ENCODE measurements around the gene PERM1. TPM values are rescaled to one million over a fixed set of nuclear protein-coding genes. Genes with fewer than 3 reads are reported as not detected.
A peak's percentile ranks its signal among the peaks of the same experiment; 100 is the strongest.

The PERM1 gene
- total RNA-seq, 3 donors from 2014 or later, result 0.33 to 1.9 TPM; not detected in 1

- no peak for TF ChIP-seq CTCF (IDR thresholded peaks at IDR 0.05)
- TF ChIP-seq POLR2A (IDR thresholded peaks at IDR 0.05), result no peak
- TF ChIP-seq POLR2AphosphoS5 (IDR thresholded peaks at IDR 0.05), result no peak
- Histone ChIP-seq H3K4me3 (no peak overlapping the region), H3K27me3 (peaks cover 0 to 4% of the 10 kb centered on the region in 2 donors), H3K4me1 (peaks cover 0 to 13% of the 10 kb centered on the region in 2 donors), H3K9me3 (no peaks in the 10 kb centered on the region), H3K36me3 (no peaks in the 10 kb centered on the region), H3K27ac (peak overlapping the region in 1 of 2 donors; percentile 0)
- intact Hi-C loops (cut with DNase I; ENCODE audit: low total_unique reads), result no loop called here
- DNase-seq (ENCODE audit: low spot score in 2 of 2), result no peak
Measured at GRCh38 chr1:1005774-1006304, 23.9 kb upstream of the PERM1 start.

GRCh38 chr1:1004780-1005697, 23.1 kb upstream of the PERM1 start:
- Histone ChIP-seq H3K36me3 (no peaks in the 10 kb centered on the region), H3K27ac (peak overlapping the region in 1 of 2 donors; percentile 1), H3K9me3 (no peaks in the 10 kb centered on the region), H3K4me3 (no peak overlapping the region), H3K4me1 (peaks cover 0 to 19% of the 10 kb centered on the region in 2 donors), H3K27me3 (peaks cover 0 to 4% of the 10 kb centered on the region in 2 donors)
- intact Hi-C loops (cut with DNase I; ENCODE audit: low total_unique reads), result loop anchor here (5.0 kb wide), 1 partner anchor 1187 kb away; the partner anchor contains the start of gene FAAP20
- no peak for DNase-seq (ENCODE audit: low spot score in 2 of 2)
- TF ChIP-seq CTCF (IDR thresholded peaks at IDR 0.05) (no peak), POLR2AphosphoS5 (IDR thresholded peaks at IDR 0.05) (no peak), POLR2A (IDR thresholded peaks at IDR 0.05) (no peak)

- Histone ChIP-seq H3K4me3 (no peak overlapping the region), H3K27ac (no peak overlapping the region), H3K36me3 (no peaks in the 10 kb centered on the region), H3K4me1 (peaks cover 1 to 21% of the 10 kb centered on the region in 2 donors), H3K27me3 (peaks cover 0 to 4% of the 10 kb centered on the region in 2 donors), H3K9me3 (no peaks in the 10 kb centered on the region)
- DNase-seq (ENCODE audit: low spot score in 2 of 2), result no peak
- intact Hi-C loops (cut with DNase I; ENCODE audit: low total_unique reads), result loop anchor here (5.0 kb wide), 1 partner anchor 1188 kb away; the partner anchor contains the start of gene FAAP20
- TF ChIP-seq POLR2A (IDR thresholded peaks at IDR 0.05) (no peak), CTCF (IDR thresholded peaks at IDR 0.05) (no peak), POLR2AphosphoS5 (IDR thresholded peaks at IDR 0.05) (no peak)
Measured at GRCh38 chr1:1004420-1004779, 22.5 kb upstream of the PERM1 start.

- Histone ChIP-seq H3K27me3 (peaks cover 0 to 4% of the 10 kb centered on the region in 2 donors), H3K9me3 (no peaks in the 10 kb centered on the region), H3K4me1 (peaks cover 6 to 21% of the 10 kb centered on the region in 2 donors), H3K27ac (no peak overlapping the region), H3K4me3 (no peak overlapping the region), H3K36me3 (no peaks in the 10 kb centered on the region)
- TF ChIP-seq CTCF (IDR thresholded peaks at IDR 0.05), result no peak
- no peak for TF ChIP-seq POLR2AphosphoS5 (IDR thresholded peaks at IDR 0.05)
- no peak for TF ChIP-seq POLR2A (IDR thresholded peaks at IDR 0.05)
- DNase-seq (ENCODE audit: low spot score in 2 of 2), result no peak
- intact Hi-C loops (cut with DNase I; ENCODE audit: low total_unique reads), result loop anchor here (5.0 kb wide), 1 partner anchor 1188 kb away; the partner anchor contains the start of gene FAAP20
Measured at GRCh38 chr1:1003618-1004419, 21.9 kb upstream of the PERM1 start.

All from breast epithelium (tissue), 4 donors.